ENCODE results near the gene ST13.
A peak's percentile ranks its signal among the peaks of the same experiment; 100 is the strongest.

ST13 gene

GRCh38 chr22:40855979-40856512 lies 393 bp downstream of the ST13 start:
- H3K4me2 ChIP-seq (ENCODE audit: low read length) = peak overlapping the region; percentile 88

GRCh38 chr22:40855071-40855978 lies 1.1 kb downstream of the ST13 start:
- Histone ChIP-seq H3K23ac (ENCODE audit: low read length) (no peak overlapping the region), H4K12ac (ENCODE audit: low read depth, low read length) (no peak overlapping the region), H4K91ac (ENCODE audit: low read depth, low read length) (no peak overlapping the region), H3K14ac (ENCODE audit: low read length) (no peak overlapping the region), H2BK12ac (ENCODE audit: low read length) (no peak overlapping the region), H2AFZ (ENCODE audit: insufficient read depth, low read length, poor library complexity) (no peak overlapping the region), H2AK5ac (ENCODE audit: low read length) (no peak overlapping the region), H3K9me3 (ENCODE audit: insufficient read depth, low read depth, low read length) (no peaks in the 10 kb centered on the region), H3K18ac (ENCODE audit: low read length) (no peak overlapping the region), H3K36me3 (ENCODE audit: control insufficient read depth in 1 of 2, insufficient read depth in 2 of 2, low read length in 2 of 2) (peaks cover 2% of the 10 kb centered on the region in 2 experiments), H3K79me1 (ENCODE audit: low read length) (peaks cover 13% of the 10 kb centered on the region), H3K27ac (ENCODE audit: low read depth, low read length) (no peak overlapping the region), H4K8ac (ENCODE audit: low read depth, low read length) (no peak overlapping the region), H2BK120ac (ENCODE audit: insufficient read depth, low read length, poor library complexity) (no peak overlapping the region), H3K79me2 (ENCODE audit: control insufficient read depth, insufficient read depth, low read length, poor library complexity) (peaks cover 27% of the 10 kb centered on the region), H2BK5ac (ENCODE audit: low read depth, low read length, poor library complexity) (no peak overlapping the region), H3K4me1 (ENCODE audit: control insufficient read depth in 1 of 2, insufficient read depth in 2 of 2, low read length in 2 of 2) (peaks cover 7 to 8% of the 10 kb centered on the region in 2 experiments), H3K9ac (ENCODE audit: low read length) (peak overlapping the region; percentile 70), H3K4me2 (ENCODE audit: low read length) (peak overlapping the region; percentile 88), H3K4me3 (ENCODE audit: low read depth, low read length) (peak overlapping the region; percentile 30), H3K4ac (ENCODE audit: low read depth, low read length) (peak overlapping the region; percentile 88), H3K27me3 (ENCODE audit: insufficient read depth, low read length) (no peaks in the 10 kb centered on the region)
- no peak for DNase-seq
- no CpG with 5 or more reads among the region's 20 CpGs for WGBS (ENCODE audit: extremely low coverage, insufficient coverage, insufficient read length)

More at GRCh38 chr22:40855979-40856512, 393 bp downstream of the ST13 start:
- peaks cover 27% of the 10 kb centered on the region for H3K79me2 ChIP-seq (ENCODE audit: control insufficient read depth, insufficient read depth, low read length, poor library complexity)
- DNase-seq = peak in 1 of 2 donors; percentile 27
- peaks cover 13% of the 10 kb centered on the region for H3K79me1 ChIP-seq (ENCODE audit: low read length)
- H3K36me3 ChIP-seq (ENCODE audit: control insufficient read depth in 1 of 2, insufficient read depth in 2 of 2, low read length in 2 of 2) = peaks cover 2% of the 10 kb centered on the region in 2 experiments
- H2BK12ac ChIP-seq (ENCODE audit: low read length) = no peak overlapping the region
- H2AFZ ChIP-seq (ENCODE audit: insufficient read depth, low read length, poor library complexity) = peak overlapping the region; percentile 42
- H3K4ac ChIP-seq (ENCODE audit: low read depth, low read length) = peak overlapping the region; percentile 100
- H4K12ac ChIP-seq (ENCODE audit: low read depth, low read length) = peak overlapping the region; percentile 83
- peak overlapping the region; percentile 88 for H3K18ac ChIP-seq (ENCODE audit: low read length)
- H3K9me3 ChIP-seq (ENCODE audit: insufficient read depth, low read depth, low read length) = no peaks in the 10 kb centered on the region
- no peaks in the 10 kb centered on the region for H3K27me3 ChIP-seq (ENCODE audit: insufficient read depth, low read length)
- peak overlapping the region; percentile 87 for H2BK5ac ChIP-seq (ENCODE audit: low read depth, low read length, poor library complexity)
- H3K23ac ChIP-seq (ENCODE audit: low read length) = peak overlapping the region; percentile 38
- H3K27ac ChIP-seq (ENCODE audit: low read depth, low read length) = peak overlapping the region; percentile 67
- H2AK5ac ChIP-seq (ENCODE audit: low read length) = peak overlapping the region; percentile 91
- peaks cover 7 to 8% of the 10 kb centered on the region in 2 experiments for H3K4me1 ChIP-seq (ENCODE audit: control insufficient read depth in 1 of 2, insufficient read depth in 2 of 2, low read length in 2 of 2)
- H2BK120ac ChIP-seq (ENCODE audit: insufficient read depth, low read length, poor library complexity) = peak overlapping the region; percentile 69
- peak overlapping the region; percentile 97 for H4K8ac ChIP-seq (ENCODE audit: low read depth, low read length)
- peak overlapping the region; percentile 98 for H3K9ac ChIP-seq (ENCODE audit: low read length)
- peak overlapping the region; percentile 98 for H3K4me3 ChIP-seq (ENCODE audit: low read depth, low read length)
- no CpG with 5 or more reads among the region's 29 CpGs for WGBS (ENCODE audit: extremely low coverage, insufficient coverage, insufficient read length)
- peak overlapping the region; percentile 97 for H3K14ac ChIP-seq (ENCODE audit: low read length)
- H4K91ac ChIP-seq (ENCODE audit: low read depth, low read length) = peak overlapping the region; percentile 67

- no peaks in the 10 kb centered on the region for H3K9me3 ChIP-seq (ENCODE audit: insufficient read depth, low read depth, low read length)
- no peak overlapping the region for H3K9ac ChIP-seq (ENCODE audit: low read length)
- peaks cover 27% of the 10 kb centered on the region for H3K79me2 ChIP-seq (ENCODE audit: control insufficient read depth, insufficient read depth, low read length, poor library complexity)
- no peak overlapping the region for H2AFZ ChIP-seq (ENCODE audit: insufficient read depth, low read length, poor library complexity)
- H2BK120ac ChIP-seq (ENCODE audit: insufficient read depth, low read length, poor library complexity) = no peak overlapping the region
- peaks cover 13% of the 10 kb centered on the region for H3K79me1 ChIP-seq (ENCODE audit: low read length)
- no peak overlapping the region for H3K23ac ChIP-seq (ENCODE audit: low read length)
- no peak overlapping the region for H3K18ac ChIP-seq (ENCODE audit: low read length)
- no peak overlapping the region for H3K14ac ChIP-seq (ENCODE audit: low read length)
- no peak overlapping the region for H3K27ac ChIP-seq (ENCODE audit: low read depth, low read length)
- no peak overlapping the region for H2BK5ac ChIP-seq (ENCODE audit: low read depth, low read length, poor library complexity)
- H3K4me3 ChIP-seq (ENCODE audit: low read depth, low read length) = no peak overlapping the region
- H3K27me3 ChIP-seq (ENCODE audit: insufficient read depth, low read length) = no peaks in the 10 kb centered on the region
- H3K4me1 ChIP-seq (ENCODE audit: control insufficient read depth in 1 of 2, insufficient read depth in 2 of 2, low read length in 2 of 2) = peaks cover 7 to 8% of the 10 kb centered on the region in 2 experiments
- DNase-seq = no peak
- H2AK5ac ChIP-seq (ENCODE audit: low read length) = no peak overlapping the region
- peaks cover 10% of the 10 kb centered on the region in 2 experiments for H3K36me3 ChIP-seq (ENCODE audit: control insufficient read depth in 1 of 2, insufficient read depth in 2 of 2, low read length in 2 of 2)
- H4K8ac ChIP-seq (ENCODE audit: low read depth, low read length) = no peak overlapping the region
- H4K12ac ChIP-seq (ENCODE audit: low read depth, low read length) = no peak overlapping the region
- H4K91ac ChIP-seq (ENCODE audit: low read depth, low read length) = no peak overlapping the region
- H3K4me2 ChIP-seq (ENCODE audit: low read length) = peak overlapping the region; percentile 33
- peak overlapping the region; percentile 98 for H3K4ac ChIP-seq (ENCODE audit: low read depth, low read length)
- no CpG with 5 or more reads among the region's 3 CpGs for WGBS (ENCODE audit: extremely low coverage, insufficient coverage, insufficient read length)
- no peak overlapping the region for H2BK12ac ChIP-seq (ENCODE audit: low read length)
These were observed 2.5 kb downstream of the ST13 start for GRCh38 chr22:40853961-40854360.

GRCh38 chr22:40853333-40853732 lies 3.1 kb downstream of the ST13 start:
- Histone ChIP-seq H2BK120ac (ENCODE audit: insufficient read depth, low read length, poor library complexity) (no peak overlapping the region), H3K79me1 (ENCODE audit: low read length) (peaks cover 13% of the 10 kb centered on the region), H2AFZ (ENCODE audit: insufficient read depth, low read length, poor library complexity) (no peak overlapping the region), H3K4ac (ENCODE audit: low read depth, low read length) (peak overlapping the region; percentile 62), H3K79me2 (ENCODE audit: control insufficient read depth, insufficient read depth, low read length, poor library complexity) (peaks cover 27% of the 10 kb centered on the region), H3K4me1 (ENCODE audit: control insufficient read depth in 1 of 2, insufficient read depth in 2 of 2, low read length in 2 of 2) (peaks cover 7 to 8% of the 10 kb centered on the region in 2 experiments), H3K27ac (ENCODE audit: low read depth, low read length) (no peak overlapping the region), H3K9me3 (ENCODE audit: insufficient read depth, low read depth, low read length) (no peaks in the 10 kb centered on the region), H2AK5ac (ENCODE audit: low read length) (no peak overlapping the region), H3K9ac (ENCODE audit: low read length) (no peak overlapping the region), H3K4me2 (ENCODE audit: low read length) (no peak overlapping the region), H4K8ac (ENCODE audit: low read depth, low read length) (no peak overlapping the region), H2BK12ac (ENCODE audit: low read length) (no peak overlapping the region), H3K23ac (ENCODE audit: low read length) (no peak overlapping the region), H3K36me3 (ENCODE audit: control insufficient read depth in 1 of 2, insufficient read depth in 2 of 2, low read length in 2 of 2) (peaks cover 13% of the 10 kb centered on the region in 2 experiments), H4K12ac (ENCODE audit: low read depth, low read length) (no peak overlapping the region), H3K14ac (ENCODE audit: low read length) (no peak overlapping the region), H3K4me3 (ENCODE audit: low read depth, low read length) (no peak overlapping the region), H3K18ac (ENCODE audit: low read length) (no peak overlapping the region), H3K27me3 (ENCODE audit: insufficient read depth, low read length) (no peaks in the 10 kb centered on the region), H4K91ac (ENCODE audit: low read depth, low read length) (no peak overlapping the region), H2BK5ac (ENCODE audit: low read depth, low read length, poor library complexity) (no peak overlapping the region)
- no CpG with 5 or more reads among the region's 1 CpG for WGBS (ENCODE audit: extremely low coverage, insufficient coverage, insufficient read length)
- DNase-seq = no peak

All from trophoblast cell (in vitro differentiated cells and primary cell).